NCI-H526 treated with DMSO at 0.1 percent for 48 hours (cell line): ENCODE measurements around the gene SCYGR5.
"Not testable (repeated sequence)": the region's sequence is repeated elsewhere in the genome, so short reads cannot be mapped to it uniquely, and the experiment has no call there.

Experiments
- DNase-seq: peaks from one replicate; lab custom pipeline; 2025; lab: John Stamatoyannopoulos, UW

Gene SCYGR5

DNA sequence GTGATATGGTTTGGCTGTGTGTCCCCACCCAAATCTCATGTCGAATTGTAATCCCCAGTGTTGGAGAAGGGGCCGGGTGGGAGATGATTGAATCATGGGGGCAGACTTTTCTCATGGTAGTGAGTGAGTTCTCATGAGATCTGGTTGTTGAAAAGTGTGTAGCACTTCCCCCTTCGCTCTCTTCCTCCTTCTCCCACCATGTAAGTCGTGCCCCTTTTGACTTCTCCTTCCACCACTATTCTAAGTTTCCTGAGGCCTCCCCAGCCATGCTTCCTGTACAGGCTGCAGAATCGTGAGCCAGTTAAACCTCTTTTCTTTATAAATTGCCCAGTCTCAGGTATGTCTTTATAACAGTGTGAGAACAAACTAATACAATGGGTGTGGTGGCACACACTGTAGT is 7.0 kb downstream of the SCYGR5 start:
- not testable (repeated sequence) for DNase-seq

DNA sequence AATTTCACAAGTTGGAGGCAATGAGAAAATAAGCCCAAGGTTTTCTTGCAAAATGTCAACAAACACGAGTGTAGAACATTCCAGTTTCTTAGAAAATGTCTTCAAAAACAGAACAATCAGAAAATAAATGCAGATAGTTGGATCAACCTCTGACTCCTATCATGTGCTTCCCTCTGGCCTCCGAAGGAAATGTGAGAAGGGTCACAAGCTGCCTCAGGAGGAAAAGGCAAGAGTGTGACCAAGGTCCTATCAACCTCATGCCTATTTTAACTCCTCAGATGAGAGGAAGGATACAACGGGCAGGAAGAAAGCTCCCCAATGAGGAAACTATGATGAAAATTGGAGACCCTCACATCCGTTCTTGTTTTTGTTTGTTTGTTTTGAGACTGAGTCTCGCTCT is 7.9 kb downstream of the SCYGR5 start:
- no peak for DNase-seq

DNA sequence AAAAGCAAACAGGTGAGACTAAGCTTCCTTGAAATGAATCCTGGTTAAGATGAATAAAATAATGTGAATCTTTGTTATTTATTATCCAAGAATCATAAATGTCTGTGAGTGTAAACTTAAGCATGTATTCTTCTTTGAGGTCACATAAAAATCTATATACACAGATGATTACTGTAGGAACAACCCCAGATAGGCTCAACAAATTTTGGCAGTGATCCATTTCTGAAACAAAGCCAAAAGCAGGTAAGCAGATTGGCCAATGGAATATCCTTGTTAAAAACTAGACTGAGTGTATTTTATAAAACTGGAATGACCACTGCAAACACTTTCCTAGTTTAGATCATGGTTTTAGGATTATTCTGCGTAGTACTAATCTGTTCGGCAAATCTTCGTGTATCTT is 11.3 kb downstream of the SCYGR5 start:
- DNase-seq: no peak

DNA sequence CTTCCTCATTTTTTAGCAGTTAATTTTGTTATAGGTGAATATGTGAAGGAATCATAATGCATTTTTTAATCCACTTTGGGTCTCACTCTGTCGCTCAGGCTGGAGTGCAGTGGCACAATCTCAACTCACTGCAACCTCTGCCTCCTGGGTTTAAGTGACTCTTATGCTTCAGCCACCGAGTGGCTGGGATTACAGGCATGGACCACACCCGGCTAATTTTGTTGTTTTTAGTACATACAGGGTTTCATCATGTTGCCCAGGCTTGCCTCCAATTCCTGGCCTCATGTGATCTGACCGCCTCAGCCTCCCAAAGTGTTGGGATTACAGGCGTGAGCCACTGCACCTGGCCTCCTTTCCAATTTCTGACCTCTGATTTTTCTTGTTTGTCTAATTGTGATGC is 17.7 kb downstream of the SCYGR5 start:
- DNase-seq: no peak

DNA sequence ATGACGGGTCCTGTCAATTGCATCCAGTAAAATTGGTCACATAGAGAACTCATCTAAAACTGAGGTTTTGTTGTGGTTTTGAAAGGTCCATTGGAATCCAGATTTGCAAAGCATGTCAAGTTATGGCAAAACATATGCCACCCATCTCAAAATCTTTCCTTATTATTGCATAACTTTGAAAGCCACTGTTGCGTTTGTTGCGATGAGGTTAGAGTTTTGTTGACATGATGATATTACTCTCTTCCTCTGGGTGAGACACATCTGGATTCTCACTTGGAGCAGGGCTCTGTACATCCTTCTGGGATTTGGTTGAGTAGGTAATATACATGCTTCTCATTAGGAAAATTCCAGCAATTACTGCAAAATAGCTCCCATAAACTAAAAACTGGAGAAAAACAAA is 20.6 kb downstream of the SCYGR5 start:
- DNase-seq: no peak

DNA sequence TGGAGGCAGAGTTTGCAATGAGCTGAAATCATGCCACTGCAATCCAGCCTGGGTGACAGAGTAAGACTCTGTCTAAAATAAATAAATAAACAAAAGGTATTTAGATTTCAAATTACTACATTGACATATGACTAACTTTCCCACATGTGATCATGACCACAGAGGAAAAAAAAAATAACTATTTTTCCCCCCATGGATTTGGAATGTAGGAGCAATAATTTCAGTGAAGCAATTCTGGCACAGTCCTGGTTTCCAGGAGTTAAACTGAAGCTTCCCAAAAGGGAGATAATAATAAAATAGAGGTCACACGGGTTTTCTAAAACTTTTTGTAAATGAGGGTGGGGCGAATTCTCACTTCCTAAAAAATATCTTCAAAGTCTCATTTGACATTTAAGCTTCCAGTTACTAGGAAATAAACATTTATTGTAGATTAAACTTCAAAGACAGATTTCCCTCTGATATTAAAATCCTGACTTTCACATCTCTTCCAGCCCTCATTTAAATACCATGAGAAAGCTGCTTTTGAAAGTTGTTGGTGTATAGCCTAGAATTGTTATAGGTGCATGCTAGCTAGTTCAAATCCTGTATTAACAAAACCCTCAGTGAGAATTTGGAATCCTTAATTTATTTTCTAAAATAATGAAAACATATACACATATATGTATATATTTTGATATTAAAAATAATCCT is 30.5 kb downstream of the SCYGR5 start:
- no peak for DNase-seq

DNA sequence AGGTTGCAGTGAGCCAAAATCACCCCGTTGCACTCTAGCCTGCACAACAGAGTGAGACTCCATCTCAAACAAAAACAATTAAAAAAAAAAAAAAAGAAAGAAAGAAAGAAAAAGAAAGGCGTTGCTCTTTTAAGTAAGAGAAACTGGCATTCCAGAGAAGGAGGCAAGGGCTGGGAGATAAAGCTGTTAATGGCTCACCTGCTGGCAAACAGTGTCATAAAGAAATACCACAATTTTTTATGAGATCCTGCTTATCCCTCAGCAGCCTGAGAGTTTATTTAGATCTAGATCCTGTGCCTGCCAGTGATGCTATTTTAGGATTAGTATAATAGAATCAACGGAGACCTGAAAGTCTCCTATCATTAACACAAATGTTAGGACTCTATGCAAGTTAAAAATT is 35.0 kb downstream of the SCYGR5 start:
- DNase-seq: no peak

DNA sequence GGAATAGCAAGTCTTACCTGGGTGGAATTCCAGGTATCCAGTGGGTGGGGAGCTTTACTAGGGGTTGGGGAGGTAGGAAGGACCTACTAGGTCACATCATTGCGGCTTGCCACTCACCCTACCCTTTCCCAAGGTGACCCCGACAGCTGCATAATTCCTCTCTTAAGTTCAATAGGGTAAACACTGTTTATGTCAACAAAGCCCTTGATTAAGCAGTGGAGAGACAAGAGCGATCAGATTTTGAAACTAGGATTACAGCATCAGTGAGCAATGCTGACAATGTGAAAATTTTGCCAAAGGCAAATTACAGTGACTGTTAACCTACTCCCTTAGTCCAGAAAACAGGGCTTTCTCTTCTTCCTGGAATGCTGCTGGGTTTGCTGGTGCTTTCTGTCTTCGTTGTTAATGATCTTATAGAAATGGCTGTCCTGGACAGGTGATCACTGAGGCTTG is 36.7 kb downstream of the SCYGR5 start:
- DNase-seq: no peak

DNA sequence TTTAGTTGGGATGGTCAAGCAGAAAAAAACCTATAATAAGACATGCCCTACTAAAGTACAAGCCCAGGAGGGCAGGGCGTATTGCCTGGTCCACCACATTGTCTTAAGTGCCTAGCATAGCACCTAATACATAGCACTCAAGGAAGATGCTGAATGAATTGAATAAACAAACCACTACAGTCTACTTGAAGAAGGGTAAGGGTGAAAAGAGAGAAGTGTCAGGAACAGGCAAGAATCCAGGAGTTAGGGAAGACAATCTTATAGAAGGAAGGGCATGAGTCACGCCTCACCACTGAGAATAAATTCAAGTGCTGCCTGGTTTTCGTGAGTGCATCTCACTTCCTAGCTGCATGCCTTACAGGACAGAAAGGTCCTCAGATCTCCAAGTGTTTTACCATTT is 37.4 kb downstream of the SCYGR5 start:
- DNase-seq: no peak

DNA sequence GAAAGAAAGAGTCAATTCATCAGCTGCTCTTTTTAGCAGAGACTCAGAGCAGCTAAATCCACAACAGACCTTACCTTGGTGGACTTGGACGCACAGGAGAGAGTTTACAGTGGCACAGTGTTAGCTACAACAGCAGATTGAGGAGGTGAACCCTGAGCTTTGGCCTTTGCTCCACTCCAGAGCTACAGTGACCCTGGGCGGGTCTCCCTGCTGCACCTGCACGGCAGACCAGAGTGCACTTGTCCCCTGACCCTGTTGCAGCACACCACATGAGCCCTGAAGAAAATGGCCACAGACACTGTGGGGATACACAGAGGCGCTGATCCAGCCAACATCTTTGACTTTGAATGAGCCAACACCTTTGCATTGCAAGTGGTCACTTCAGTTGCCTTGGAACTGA is 40.3 kb downstream of the SCYGR5 start:
- no peak for DNase-seq

DNA sequence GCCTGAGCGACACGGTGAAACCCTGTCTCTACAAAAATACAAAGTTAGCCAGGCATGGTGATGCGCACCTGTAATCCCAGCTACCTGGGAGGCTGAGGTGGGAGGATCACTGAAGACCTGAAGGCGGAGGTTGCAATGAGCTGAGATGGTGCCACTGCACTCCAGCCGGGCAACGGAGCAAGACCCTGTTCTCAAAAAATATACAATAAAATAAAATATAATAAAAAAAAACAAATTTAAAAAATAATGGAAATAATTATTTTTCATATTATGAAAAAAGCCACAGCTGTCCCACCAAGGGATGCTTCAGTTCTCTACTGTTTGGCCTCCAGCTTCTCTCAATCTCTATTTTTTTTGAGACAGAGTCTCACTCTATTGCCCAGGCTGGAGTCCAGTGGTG is 40.8 kb downstream of the SCYGR5 start:
- no peak for DNase-seq

DNA sequence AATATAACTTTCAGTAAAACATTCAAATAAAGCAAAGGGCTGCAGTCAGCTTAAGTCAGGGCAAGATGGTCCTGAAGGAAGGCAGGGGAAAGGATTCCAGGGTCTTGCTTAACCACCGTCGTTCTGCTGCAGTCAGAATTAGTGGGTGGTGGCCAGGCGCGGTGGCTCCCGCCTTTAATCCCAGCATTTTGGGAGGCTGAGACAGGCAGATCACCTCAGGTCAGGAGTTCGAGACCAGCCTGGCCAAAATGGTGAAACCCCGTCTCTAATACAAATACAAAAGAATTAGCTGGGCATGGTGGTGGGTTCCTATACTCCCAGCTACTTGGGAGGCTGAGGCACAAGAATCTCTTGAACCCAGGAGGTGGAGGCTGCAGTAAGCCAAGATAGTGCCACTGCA is 44.4 kb downstream of the SCYGR5 start:
- DNase-seq: no peak

DNA sequence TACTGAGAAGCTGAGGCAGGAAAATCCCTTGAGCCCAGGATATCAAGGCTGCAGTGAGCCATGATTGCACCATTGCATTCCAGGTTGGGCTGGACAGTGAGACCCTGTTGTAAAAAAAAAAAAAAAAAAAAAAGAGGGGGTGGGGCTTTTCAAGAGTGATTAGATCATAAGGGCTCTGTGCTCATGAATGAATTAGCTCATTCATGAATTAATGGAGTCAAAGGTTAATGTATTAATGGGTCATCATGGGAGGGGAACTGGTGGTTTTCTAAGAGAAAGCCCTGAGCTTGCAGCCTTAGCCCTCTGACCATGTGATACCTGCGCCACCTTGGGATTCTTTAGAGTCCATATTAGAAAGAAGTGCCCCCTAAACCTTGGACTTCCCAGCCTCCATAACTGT is 46.7 kb downstream of the SCYGR5 start:
- DNase-seq: no peak

DNA sequence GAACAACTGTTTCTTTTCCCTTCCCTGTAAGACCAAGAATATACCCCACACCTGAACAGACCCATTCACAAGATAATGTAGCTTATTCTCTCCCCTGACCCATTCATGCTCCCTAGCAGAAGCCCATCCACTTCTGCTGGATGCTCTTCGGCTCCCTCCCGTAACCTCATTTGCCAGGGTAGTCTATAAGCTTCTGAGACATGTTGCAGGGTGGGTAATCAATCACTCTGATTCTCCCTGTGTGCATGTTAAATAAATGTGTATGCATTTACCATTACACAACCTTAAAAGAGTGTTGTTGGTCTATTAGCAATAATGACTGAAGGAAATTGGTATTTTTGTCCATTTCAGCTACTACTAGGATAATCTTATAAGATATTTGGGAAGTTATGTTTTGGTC is 49.9 kb downstream of the SCYGR5 start:
- DNase-seq: no peak
